NT2/D1 (cell line): Measurements from ENCODE around the gene CNGA3.

Experiments used
- YY1 ChIP-seq: IDR thresholded peaks from 2 replicates; pipeline ENCODE4 v1.6.1; 2011; ENCODE audit not compliant: insufficient read length, insufficient read depth
- ZNF274 ChIP-seq: IDR thresholded peaks from 2 replicates; pipeline ENCODE4 v1.6.1; 2011; ENCODE audit warnings: mild to moderate bottlenecking, low read depth, low read length

- no peak for TF ChIP-seq YY1
- no peak for TF ChIP-seq ZNF274
Observed at GRCh38 chr2:98419544-98419943, 73.3 kb downstream of the CNGA3 start.
